PC-3 (cell line): Measurements from ENCODE around the gene NPBWR2.

Experiments used
- EZH2 ChIP-seq: fragments of 300-600 bp; sonication (generic); IDR thresholded peaks from one replicate; pipeline ENCODE4 v1.6.1; 2017; ENCODE audit warnings: antibody characterized with exemption, mild to moderate bottlenecking, low read length; ENCODE audit not compliant: unreplicated experiment
- TF ChIP-seq, protein P1 (sequence below): fragments of 300-600 bp; sonication (generic); conservative IDR thresholded peaks from 2 replicates; pipeline ENCODE4 v1.5.1; 2017; ENCODE audit warnings: antibody characterized with exemption, low read depth, mild to moderate bottlenecking, low read length

DNA sequence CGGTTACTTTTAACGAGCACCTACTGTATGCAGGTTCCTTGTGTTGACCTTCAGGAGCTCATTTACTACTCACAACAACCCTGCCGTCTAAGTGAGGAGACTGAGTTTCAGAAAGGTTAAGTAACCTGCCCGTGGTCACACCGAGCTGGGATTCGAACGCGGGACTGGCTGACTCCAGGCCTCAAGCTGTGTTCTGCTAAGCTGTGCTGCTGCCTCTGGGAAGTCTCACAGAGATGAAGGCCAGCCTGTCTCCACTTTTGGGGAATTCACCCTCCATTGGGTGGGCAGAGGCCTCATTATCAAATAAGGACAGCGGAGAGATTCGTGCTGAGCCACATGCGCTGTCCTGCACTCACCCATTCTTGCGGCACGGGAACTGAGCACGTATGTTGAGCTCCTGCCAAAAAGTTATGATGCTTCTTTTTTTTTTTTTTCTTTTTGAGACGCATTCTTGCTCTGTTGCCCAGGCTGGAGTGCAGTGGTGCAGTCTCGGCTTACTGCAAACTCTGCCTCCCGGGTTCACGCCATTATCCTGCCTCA, 31.0 kb upstream of the NPBWR2 start:
- TF ChIP-seq EZH2, result no peak
- TF ChIP-seq, protein P1, sequence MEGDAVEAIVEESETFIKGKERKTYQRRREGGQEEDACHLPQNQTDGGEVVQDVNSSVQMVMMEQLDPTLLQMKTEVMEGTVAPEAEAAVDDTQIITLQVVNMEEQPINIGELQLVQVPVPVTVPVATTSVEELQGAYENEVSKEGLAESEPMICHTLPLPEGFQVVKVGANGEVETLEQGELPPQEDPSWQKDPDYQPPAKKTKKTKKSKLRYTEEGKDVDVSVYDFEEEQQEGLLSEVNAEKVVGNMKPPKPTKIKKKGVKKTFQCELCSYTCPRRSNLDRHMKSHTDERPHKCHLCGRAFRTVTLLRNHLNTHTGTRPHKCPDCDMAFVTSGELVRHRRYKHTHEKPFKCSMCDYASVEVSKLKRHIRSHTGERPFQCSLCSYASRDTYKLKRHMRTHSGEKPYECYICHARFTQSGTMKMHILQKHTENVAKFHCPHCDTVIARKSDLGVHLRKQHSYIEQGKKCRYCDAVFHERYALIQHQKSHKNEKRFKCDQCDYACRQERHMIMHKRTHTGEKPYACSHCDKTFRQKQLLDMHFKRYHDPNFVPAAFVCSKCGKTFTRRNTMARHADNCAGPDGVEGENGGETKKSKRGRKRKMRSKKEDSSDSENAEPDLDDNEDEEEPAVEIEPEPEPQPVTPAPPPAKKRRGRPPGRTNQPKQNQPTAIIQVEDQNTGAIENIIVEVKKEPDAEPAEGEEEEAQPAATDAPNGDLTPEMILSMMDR, result no peak
